ENCODE measurements around the gene CDK18.
A peak's percentile ranks its signal among the peaks of the same experiment; 100 is the strongest.
"Not testable (repeated sequence)": the region's sequence is repeated elsewhere in the genome, so short reads cannot be mapped to it uniquely, and the experiment has no call there.

The CDK18 gene

DNA sequence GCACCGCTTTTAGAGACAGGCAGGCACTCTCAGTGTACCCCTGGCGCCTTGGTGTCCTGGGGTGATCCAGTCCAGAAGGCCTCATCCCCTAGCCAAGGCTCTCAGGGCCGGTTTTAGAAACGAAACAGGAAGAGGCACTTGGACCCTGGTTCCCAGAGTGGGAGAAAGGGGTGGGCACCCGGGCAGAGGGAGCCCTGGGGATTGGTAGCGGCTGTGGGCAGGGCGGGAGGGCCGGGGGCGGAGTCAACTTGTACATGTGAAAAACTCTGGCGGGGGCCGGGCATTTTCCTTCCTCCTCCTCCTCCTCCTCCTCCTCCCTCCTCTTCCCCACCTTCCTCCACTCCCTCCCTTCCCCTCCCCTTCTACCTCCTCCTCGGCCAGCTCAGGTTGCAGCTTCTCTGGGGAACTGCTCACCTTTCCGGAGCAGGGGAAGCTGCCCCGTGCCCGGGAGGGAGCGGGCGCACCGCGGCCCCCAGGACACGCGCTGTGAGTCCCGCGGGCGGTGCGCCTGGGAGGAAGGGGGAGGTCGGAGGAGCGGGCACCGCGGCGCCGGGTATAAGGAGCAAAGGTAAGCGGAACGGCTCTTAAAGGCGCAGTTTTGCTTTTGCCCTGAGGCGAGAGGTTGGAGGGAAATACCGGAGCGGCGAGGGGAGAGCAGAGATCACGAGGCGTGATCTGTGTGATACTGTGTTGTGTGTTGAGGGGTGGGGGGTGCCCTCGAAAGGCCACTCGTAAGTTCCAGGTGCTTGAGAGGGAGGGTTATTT is at the start of gene CDK18:
Gene CDK18, plus strand, starts transcription at position 359 of the 765 bp plus-strand sequence. CDS start 18,499 bp downstream, outside the sequence.
- peak; percentile 64 for DNase-seq (ENCODE audit: low spot score)

DNA sequence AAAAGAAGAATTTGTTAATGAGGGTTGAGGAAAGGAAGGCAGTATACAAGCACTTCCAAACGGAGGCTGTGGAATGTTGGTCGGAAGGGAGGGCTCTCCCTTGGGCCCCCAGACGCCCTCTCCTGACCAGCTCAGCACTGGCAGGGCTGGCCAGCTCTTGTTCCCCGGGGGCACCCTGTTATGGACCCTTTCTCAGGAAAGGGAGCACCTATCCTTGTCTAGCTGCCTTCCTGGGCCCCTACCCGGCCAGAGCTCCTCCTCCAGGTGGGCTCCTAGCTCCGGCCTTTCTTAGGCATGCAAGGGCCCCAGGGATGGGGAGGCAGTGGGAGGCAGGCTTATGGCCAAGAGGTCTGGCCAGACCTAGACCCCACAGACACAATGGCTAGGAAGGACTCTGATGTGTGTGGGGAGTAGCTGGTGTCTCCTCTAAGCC is 49.5 kb upstream of the CDK18 start:
- DNase-seq (ENCODE audit: low spot score): no peak

DNA sequence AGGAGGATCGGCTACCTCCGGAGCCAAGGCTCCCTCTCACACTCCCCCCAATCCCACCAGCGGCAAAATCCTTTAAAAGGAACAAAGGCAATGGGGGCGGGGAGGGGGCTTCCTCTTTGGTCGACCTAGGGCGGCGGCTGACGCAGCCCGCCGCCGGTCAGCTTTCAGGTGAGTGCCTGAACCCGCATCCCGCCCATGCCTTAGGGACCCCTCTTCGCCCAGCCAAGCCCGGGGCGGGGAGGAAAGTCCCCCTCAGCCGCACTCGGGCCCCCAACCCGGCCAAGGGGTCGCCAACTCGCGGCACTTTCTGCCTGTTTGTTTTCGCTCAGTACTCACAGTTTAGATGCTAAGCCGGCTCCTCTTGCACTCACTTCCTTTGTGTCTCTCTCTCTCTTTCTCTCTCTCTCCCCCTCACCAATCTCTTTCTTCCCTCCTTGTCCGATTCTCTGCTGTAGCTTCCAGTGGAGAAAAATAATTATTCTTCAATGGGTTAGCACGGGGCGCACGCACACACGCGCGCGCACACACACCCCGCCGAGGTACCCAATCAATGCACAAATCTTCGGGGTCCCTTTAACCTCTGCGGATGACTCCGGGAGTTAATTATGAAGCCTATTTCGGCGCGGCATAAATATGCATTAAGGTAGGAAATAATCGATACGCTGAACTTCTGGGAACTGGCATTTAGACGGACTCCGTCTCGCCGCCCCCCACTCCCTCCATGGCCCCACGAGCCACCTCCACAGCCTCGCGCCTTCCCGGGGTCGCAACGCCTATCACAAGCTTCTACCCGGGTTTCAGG is 48.7 kb upstream of the CDK18 start, which contains the start of gene BLACAT1:
Gene BLACAT1, minus strand, starts transcription at position 465 of the 802 bp plus-strand sequence.
- no peak for DNase-seq (ENCODE audit: low spot score)

DNA sequence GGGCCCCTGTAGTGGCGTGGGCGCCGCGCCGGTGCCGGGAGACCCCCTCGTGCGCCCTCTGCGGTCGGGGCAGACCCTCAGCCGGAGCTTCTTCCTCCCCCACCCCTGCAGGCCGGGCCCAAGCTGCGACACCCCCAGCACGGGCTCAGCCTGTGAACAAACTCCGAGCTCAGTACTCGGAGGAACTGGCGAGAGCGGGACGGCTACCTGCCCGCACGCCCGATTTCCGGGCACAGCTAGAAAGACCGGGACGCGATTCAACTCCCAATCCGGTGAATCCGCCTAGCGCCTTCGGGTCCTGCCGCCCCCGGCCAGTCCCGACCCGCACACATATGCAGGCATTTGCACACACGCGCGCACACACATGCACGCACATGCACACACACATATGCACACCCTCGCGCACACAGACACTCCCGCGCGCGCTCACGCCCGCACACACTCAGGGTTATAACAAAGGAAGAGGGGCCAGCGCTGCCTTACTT is 48.0 kb upstream of the CDK18 start:
- DNase-seq (ENCODE audit: low spot score): no peak

DNA sequence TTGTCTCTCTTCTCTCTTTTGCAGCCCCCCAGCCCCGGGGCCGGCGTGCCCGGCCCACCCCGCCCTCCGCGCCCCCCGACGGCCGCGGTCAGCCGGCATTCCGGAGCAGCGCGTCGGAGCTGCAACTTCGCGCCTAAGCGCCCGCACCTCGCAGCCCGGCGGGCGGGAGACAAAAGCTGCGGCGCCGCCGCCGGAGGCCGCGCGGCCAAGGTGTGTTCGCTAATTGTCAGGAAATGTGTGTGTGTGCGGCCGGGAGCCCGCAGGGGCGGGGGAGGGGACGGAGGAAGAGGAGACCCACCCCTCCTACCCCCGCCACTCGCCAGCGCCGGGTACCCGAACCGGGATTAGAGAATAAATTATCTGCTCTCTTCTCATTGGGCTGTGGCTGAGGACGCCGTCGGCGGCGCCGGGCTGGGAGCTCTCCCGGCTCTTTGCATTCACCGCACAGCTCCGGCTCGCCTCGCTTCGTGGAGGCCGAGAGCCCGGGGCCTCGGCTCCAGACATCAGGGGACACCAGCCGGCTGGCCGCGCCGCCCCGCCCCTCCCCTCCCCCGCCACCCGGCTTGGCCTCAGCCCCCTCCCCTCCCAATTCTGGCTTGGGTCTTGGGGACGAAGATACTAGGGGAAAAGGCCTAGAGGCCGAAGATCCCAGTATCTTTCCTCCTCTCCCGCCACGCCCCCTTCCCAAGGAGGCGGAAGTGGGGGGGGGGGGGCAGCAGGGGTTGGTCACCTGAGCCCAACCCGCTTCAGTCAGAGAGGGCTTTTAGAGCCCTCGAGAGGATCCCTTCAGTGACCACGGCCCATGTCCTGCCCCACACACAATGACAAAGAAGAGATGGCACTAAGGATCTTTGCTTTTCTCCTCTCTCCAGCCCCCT is 47.4 kb upstream of the CDK18 start:
- peak; percentile 53 for DNase-seq (ENCODE audit: low spot score)

DNA sequence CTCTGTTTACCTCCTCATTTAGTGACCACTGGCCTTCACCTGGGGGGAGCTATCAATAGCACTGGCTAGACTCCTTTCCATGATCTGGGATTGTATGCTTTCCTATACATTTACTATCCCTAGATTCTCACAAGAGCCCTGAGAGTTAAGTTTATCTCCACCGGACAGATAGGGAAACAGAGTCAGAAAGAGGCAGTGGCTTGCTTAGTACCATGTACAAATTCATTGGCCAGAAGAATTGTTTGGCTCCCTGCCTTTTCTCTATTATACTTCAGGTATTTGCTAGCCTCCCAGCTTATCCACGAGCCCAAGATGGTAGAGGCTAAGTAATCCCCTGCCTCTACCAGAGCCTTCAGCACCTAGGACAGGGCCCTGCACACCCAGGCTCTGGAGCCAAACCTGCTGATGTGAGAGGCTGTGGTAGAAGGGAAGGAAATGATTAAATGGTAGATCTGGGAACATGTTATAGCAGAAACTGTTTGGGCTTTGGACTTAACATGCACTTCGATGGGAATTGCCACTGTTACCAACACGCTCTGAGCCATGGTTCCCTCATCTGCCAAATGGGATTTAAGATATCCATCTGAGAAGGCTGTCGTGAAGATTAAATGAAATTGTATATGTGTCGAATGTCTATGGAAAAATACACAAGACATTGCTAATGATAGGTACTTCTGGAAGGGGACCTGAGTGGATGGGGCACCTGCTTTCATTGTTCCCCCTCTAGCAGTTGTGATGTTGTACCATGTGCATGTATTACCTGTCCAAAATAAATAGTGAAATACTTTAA is 45.5 kb upstream of the CDK18 start:
- DNase-seq (ENCODE audit: low spot score): no peak

DNA sequence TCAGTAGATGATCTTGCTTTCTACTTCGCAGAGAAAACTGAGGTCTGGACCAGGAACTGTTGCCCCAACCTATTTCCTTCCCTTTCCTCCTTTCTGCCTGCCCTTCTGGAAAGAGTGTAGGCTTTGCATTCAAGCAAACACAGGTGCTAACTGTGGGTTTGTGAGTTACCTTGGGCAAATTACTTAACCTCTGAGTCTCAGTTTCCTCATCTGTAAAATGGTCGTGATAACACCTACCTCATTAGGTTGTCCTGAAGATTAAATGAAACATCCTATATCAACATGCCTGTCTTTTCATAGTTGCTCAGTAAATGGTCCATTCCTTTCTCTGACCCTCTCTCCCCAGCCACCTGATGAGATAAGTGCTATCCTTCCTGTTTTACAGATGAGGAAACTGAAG is 39.1 kb upstream of the CDK18 start:
- DNase-seq (ENCODE audit: low spot score): no peak

DNA sequence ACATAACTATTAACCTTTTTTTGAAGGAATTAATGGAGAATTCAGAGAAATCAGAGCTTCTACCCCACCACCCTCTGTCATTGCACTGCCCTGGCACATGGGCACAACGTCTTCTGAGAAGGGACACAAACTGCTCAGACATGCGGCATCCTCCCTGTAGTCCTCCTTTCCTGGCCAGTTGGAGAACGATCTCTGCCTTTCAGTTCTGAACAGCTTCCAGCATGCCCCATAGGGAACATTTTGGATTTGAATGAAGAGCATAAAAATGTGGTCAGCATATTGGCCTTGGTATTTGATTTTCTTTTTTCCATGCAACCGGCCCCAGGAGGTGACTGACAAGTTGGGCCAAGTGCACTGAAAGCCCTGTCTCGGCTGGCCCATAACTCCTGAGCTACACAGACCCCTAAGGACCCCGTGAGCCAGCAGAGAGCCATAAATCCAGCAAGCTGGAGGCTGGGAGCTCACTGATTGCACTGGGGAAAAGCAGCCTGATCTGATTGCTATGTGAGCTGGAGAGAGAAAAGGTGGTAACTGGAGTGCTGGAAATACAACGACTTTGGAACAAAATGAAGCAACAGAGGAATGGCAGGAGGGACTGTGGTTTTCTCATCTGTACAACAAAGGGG is 37.8 kb upstream of the CDK18 start:
- DNase-seq (ENCODE audit: low spot score): no peak

DNA sequence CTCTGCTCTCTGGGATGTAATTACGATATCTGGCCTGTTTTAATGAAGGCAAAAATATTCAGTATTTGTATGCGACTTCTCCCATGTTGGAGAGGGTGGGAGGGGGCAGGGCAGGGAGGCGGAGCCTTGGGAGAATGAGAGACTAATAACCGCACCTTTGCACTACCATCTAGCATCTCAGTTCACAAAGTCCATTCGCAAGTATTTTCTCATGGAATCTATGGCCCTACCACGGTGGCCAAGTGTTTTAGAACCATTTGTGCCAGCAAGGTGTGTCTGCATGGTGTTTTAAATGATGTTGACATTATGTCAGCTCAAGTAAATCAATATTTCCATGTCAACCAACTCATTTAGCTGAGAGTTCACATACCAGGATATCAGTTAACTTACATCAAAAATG is 34.3 kb upstream of the CDK18 start:
- no peak for DNase-seq (ENCODE audit: low spot score)

DNA sequence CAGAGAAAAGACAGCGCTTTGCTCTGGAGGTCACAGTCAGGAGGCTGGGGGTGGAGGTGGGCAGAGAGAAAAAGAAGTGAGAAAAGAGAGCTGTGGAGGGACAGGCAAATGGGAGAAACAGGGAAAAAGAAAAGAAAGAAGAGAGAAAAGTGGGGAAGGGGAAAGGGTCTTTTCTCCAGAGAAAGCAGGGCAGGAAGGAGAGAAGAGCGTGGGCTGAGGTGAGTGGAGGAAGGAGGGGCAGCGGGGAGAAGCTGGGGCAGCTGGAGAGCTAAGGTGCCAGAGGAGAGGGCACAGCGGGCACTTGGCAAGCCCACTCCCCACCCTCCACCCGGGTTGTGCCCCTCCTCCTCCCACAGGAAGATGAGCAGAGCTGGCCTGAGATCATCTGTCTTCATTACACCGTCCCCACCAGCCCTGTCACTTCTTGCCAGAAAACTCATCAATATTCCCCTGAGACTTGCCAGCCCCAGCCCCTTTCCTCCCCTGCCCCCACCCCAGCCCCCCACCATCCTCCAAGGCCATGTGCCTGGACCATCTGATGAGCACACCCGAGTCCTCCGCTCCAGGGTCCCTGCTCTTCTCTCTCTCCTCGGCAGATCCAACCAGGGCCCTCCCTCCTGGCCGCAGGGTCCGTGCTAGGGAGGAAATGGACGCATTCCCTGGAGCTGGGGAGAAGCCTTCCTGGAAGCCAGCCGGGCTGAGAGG is 31.6 kb upstream of the CDK18 start:
- DNase-seq (ENCODE audit: low spot score): no peak

DNA sequence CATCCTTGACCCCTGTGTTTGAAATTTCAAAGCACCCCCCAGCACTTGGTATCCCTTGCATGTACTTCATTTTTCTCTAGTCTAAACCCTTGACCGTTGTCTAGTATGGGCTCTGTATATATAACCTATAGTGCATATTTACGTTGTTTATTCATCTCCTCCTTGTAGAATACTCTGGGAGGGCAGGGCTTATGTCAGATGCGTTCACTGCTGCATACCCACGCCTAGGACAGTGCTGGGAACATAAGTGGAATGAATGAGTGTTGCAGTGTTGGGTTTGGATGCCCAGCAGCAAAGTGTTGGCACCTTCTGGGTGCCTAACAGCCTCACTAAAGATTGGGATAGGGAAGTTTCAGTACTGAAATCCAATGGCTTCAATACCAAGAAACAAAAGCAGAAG is 31.0 kb upstream of the CDK18 start:
- no peak for DNase-seq (ENCODE audit: low spot score)

DNA sequence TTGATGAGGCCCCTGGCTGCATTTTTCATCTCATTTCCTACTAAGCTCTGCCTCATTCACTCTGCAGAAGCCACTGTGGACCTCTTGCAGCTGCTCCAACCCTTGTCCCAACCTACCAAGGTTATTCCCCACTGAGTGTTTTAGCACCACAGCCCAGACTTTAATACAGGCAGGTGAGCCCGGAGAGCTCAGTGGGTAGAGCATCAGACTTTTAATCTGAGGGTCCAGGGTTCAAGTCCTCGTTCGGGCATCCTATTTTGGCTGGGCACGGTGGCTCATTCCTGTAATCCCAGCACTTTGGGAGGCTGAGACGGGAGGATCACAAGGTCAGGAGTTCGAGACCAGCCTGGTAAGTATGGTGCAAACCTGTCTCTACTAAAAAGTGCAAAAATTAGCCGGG is 30.5 kb upstream of the CDK18 start:
- DNase-seq (ENCODE audit: low spot score): no peak

DNA sequence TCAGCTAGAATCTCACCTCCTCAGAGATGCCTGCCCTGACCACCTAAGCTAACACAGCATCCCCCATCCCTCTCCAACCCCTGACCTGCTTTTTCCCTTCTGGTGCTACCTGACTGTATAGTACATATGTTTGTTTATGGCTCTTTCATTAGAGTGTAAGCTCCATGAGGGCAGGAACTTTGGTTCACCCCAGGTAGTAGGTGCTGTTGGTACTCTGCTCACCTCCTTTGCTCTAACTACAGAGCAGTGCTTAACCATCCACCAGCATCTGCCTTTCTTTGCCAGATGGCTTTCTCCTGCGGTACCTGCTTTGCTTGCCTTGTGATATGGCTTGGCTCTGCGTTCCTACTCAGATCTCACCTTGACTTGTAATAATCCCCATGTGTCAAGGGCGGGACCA is 29.9 kb upstream of the CDK18 start:
- no peak for DNase-seq (ENCODE audit: low spot score)

DNA sequence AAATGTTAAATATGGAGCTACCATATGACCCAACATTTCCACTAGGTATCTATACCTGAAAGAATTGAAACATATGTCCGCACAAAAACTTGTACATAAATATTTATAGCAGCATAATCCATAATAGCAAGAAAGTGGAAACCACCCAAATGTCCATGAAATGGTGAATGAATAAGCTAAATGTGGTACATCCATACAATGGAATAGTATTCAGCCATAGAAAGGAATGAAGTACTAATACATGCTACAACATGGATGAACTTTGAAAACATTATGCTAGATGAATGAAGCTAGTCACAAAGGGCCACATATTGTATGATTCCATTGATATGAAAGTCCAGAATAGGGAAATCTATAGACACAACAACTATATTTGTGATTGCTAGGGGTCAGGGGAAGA is 28.6 kb upstream of the CDK18 start:
- DNase-seq (ENCODE audit: low spot score): no peak

DNA sequence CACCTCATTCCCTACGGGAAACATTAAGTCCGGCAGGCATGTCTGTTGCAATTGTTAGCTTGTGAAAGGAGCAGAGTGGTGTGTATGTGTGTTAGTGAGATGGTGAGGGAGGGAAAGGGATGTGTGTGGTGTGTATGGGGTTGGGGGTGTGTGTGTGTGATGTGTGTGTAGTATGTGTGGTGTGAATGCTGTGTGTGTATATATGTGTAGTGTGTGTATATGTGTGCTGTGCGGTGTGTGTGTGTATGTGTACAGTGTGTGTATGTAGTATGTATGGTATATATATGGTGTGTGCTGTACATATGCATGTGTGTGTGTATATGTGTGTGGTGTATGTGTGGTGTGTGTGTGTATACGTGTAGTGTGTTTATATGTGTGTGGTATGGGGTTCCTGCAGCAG is 27.8 kb upstream of the CDK18 start:
- no peak for DNase-seq (ENCODE audit: low spot score)

DNA sequence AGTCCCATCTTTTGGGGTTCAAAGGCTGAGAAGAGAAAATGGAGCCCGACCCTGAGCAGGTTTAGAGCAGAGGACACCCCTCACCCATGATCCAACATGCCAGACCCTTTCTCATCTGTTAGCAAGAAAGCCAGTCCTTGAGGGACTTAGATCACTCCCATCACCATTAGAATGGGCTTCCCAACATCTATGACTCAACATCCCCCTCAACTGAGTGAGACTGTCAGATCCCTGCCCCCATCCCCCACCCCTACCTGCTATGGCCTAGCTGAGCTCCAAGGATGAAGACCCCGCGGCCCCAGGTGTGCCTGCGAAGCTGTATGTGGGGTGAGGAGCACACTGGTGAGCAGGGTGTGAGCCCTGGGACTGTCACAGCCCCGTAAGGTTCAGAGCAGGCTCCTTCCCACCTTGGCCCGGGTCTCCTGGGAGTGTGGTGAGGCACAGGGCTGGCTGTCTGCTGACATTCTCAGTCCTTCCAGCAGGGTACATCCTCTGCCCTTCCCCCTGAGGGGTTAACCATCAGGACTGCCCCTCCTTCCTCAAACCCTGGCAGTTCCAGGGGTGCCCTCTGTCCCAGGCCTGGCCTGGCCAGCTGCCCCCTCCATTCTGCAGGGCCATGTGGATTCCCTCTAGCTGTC is 27.2 kb upstream of the CDK18 start:
- no peak for DNase-seq (ENCODE audit: low spot score)

DNA sequence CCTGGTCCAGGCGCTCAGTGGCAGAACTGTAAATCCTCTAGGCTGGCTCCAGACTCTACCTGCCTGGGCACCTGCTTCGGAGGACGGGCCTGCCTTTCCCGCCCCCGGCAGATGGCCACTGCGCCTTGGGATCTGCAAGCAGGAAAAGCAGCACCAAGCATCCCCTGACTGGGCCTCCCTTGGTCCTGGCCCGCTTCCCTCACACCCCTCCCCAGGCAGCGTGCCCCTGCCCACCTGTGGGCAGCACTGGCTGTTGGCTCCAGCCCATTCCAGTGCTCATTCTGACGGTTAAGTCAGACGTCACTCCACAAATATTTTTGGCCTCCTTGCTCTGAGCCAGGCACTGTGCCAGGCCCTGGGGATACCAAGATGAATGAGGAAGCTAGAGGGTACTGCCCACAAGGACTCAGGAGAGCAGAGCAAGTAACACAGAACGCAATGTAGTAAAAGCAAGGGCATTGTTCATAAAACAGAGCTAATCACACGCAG is 26.7 kb upstream of the CDK18 start:
- no peak for DNase-seq (ENCODE audit: low spot score)

DNA sequence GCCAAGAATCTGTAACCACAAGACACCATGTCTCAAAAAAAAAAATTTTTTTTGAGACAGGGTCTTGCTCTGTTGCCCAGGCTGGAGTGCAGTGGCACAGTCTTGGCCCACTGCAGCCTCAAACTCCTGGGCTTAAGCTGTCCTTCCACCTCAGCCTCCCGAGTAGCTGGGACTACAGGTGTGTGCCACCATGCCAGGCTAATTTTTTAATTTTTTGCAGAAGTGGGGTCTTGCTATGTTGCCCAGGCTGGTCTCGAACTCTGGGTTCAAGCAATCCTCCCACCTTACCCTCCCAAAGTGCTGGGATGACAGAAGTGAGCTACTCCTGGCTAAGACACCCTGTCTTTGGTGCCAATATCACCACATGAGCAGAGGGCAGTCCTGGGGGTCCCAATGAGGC is 25.5 kb upstream of the CDK18 start:
- DNase-seq (ENCODE audit: low spot score): not testable (repeated sequence)

DNA sequence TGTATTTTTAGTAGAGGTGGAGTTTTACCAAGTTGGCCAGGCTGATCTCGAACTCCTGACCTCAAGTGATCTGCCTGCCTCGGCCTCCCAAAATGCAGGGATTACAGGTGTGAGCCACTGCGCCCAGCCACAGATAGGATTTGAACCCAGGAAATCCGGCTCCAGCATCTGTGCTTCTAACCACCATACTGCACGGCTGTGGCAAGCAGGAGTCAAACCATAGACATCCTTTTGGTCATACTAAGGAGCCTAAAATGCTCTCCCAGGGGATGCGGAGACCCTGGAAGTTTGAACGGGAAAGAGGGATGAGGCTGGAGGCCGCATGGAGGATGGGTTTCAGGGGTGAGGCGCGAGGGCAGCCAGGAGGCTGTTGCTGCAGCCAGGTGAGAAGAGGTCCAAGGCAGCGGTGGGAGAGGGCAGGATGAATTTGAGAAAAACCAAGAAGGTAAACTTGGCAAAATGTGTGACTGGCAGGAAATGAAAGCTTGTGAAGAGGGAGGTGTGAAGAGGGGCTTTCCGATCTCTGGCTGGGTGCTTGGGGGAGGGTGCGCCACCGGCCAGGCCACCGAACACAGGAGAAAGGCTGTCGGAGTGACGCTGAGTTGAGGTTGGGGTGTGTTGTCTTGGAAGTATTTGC is 24.0 kb upstream of the CDK18 start:
- no peak for DNase-seq (ENCODE audit: low spot score)
